ENCODE measurements around the gene BBS1. TPM values are rescaled to one million over a fixed set of nuclear protein-coding genes. Genes with fewer than 3 reads are reported as not detected.

The BBS1 gene
- total and polyA plus RNA-seq, 10 donors, result 5.2 to 60.5 (median 30.2) TPM

- peak overlapping the region; percentile 33 to 84 (median 60) for H3K4me3 ChIP-seq
- intact Hi-C loops (cut with DNase I; ENCODE audit: low total_unique reads), result no loop called here
- WGBS, 5 donors, result 2 to 6% (median 4%) methylated on average over 29 to 72 of the region's 72 CpGs
- peaks cover 10 to 54% (median 41%) of the 10 kb centered on the region in 6 donors for H3K4me1 ChIP-seq
- peak overlapping the region in 6 of 8 donors; percentile 73 to 89 (median 80) for H3K27ac ChIP-seq
- H3K27me3 ChIP-seq (replicated peaks in 1 of 7), result no peaks in the 10 kb centered on the region
- no peak for TF ChIP-seq POLR2A (IDR thresholded peaks at IDR 0.05)
- peak in 8 of 11 experiments; percentile 24 to 56 (median 37) for TF ChIP-seq CTCF (IDR thresholded peaks at IDR 0.05 in 8 of 11, conservative IDR thresholded peaks at IDR 0.05 in 3 of 11)
- H3K36me3 ChIP-seq, result peaks cover 0 to 8% (median 0%) of the 10 kb centered on the region in 6 donors
- DNase-seq, result no peak
- H3K9me3 ChIP-seq, result peaks cover 0 to 5% (median 1%) of the 10 kb centered on the region in 8 donors
These were observed 43.3 kb upstream of the BBS1 start for GRCh38 chr11:66467034-66467659.

- peaks cover 0 to 14% (median 0%) of the 10 kb centered on the region in 6 donors for H3K36me3 ChIP-seq
- no peaks in the 10 kb centered on the region for H3K27me3 ChIP-seq (replicated peaks in 1 of 7)
- peaks cover 10 to 54% (median 41%) of the 10 kb centered on the region in 6 donors for H3K4me1 ChIP-seq
- H3K9me3 ChIP-seq, result peaks cover 0 to 3% (median under 1%) of the 10 kb centered on the region in 8 donors
- TF ChIP-seq CTCF (IDR thresholded peaks at IDR 0.05 in 8 of 11, conservative IDR thresholded peaks at IDR 0.05 in 3 of 11), result no peak
- peak in 2 of 3 donors; percentile 6 to 12 for TF ChIP-seq POLR2AphosphoS5 (IDR thresholded peaks at IDR 0.05)
- TF ChIP-seq POLR2A (IDR thresholded peaks at IDR 0.05), result no peak
- H3K4me3 ChIP-seq, result peak overlapping the region in 6 of 8 donors; percentile 56 to 84 (median 64)
- peak overlapping the region in 4 of 8 donors; percentile 73 to 89 (median 84) for H3K27ac ChIP-seq
- 30 to 39% (median 37%) methylated on average over 6 of the region's 6 CpGs for WGBS, 5 donors
- DNase-seq, result peak; percentile 81
- intact Hi-C loops (cut with DNase I; ENCODE audit: low total_unique reads), result no loop called here
These were observed 42.7 kb upstream of the BBS1 start for GRCh38 chr11:66467756-66468155.

GRCh38 chr11:66468691-66469090 lies 41.7 kb upstream of the BBS1 start:
- H3K27ac ChIP-seq, result peak overlapping the region in 1 of 8 donors; percentile 45

More at GRCh38 chr11:66468691-66469090, 41.7 kb upstream of the BBS1 start:
- Histone ChIP-seq H3K36me3 (peaks cover 0 to 23% (median 3%) of the 10 kb centered on the region in 6 donors), H3K27me3 (replicated peaks in 1 of 7) (no peaks in the 10 kb centered on the region), H3K9me3 (no peaks in the 10 kb centered on the region), H3K4me3 (no peak overlapping the region), H3K4me1 (peaks cover 10 to 54% (median 41%) of the 10 kb centered on the region in 6 donors)
- intact Hi-C loops (cut with DNase I; ENCODE audit: low total_unique reads), result no loop called here
- TF ChIP-seq POLR2A (IDR thresholded peaks at IDR 0.05), result no peak
- TF ChIP-seq POLR2AphosphoS5 (IDR thresholded peaks at IDR 0.05), result no peak
- no peak for TF ChIP-seq CTCF (IDR thresholded peaks at IDR 0.05 in 8 of 11, conservative IDR thresholded peaks at IDR 0.05 in 3 of 11)
- DNase-seq, result no peak
- 60 to 82% (median 77%) methylated on average over 6 of the region's 6 CpGs for WGBS, 5 donors
